Renal pelvis (tissue), 4 donors: ENCODE measurements around the gene GLIPR2. TPM values are rescaled to one million over a fixed set of nuclear protein-coding genes. Genes with fewer than 3 reads are reported as not detected.
"Not testable (repeated sequence)": the region's sequence is repeated elsewhere in the genome, so short reads cannot be mapped to it uniquely, and the experiment has no call there.

Experiments used
- DNase-seq: peaks from one replicate; pipeline ENCODE4 v3.0.0-alpha.2; 2013
- polyA plus RNA-seq, 3 donors: library from polyadenylated mRNA; unstranded; fragments of 120-200 nt; gene quantifications; one replicate each; pipeline ENCODE4 v1.2.1, GENCODE V29; 2013; ENCODE audit not compliant: insufficient read length in 3 of 3

The GLIPR2 gene
- polyA plus RNA-seq, 3 donors, result 36.7 to 42.6 (median 41.9) TPM

DNA sequence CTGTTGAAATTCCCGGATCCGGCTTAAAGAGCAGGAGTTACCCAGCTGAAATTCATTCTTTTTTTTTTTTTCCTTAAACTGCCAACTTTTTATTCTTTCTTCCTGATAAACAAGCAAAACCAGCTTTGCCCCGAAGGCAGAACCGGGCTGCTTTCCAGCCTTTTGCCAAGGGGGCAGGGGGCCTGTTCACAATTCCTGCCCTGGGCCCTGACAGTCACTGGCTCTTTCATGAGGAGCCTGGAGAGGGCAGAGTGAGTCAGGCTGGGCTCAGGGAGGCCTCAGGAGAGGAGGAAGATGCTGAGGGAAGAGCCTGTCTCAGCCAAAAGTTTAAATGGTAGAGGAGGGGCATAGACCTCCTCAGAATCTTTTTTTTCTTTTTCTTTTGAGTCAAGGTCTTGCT, 4.8 kb downstream of the GLIPR2 start:
- no peak for DNase-seq

DNA sequence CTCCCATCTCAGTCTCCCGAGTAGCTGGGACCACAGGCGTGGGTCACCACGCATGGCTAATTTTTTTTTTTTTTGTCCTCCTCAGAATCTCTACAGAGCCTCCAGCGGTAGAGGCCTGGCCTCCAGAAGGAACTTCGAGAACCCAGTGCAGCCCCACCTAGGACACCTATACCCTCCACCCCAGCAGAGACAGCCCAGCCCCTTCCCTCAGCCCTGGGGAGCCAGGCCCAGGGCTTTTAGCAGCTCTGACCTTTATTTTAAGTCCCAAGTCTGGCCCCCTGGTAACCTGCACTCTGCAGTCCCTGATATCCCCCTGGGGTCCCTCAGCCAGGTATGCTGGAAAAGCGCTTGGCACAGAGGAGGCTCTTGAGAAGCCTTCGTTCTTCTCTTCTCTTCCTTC, 5.2 kb downstream of the GLIPR2 start:
- DNase-seq, result no peak

GRCh38 chr9:36142510-36143244, 6.1 kb downstream of the GLIPR2 start:
- DNase-seq, result no peak

DNA sequence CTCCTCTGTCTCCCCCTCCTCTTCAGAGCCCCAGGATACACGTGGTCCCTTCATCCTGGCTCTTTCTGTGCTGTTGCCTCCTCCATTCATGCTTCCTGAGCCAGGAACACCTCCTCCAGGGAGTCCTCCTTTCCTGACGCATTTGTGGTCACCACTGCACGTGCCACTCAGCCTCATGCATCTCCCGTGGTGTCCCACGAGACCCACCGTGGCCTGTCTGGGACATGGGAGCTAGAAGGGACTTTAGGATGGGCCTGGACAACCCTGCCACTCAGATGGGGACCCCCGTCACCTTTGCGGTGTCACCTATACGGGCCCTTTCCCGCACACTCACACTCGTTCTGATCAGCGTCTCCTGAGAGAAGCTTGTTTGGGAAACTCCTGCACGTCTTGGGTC, 6.7 kb downstream of the GLIPR2 start:
- DNase-seq, result no peak

GRCh38 chr9:36144309-36145232, 8.0 kb downstream of the GLIPR2 start:
- DNase-seq, result no peak

- DNase-seq, result no peak
Observed at GRCh38 chr9:36145970-36146369, 9.4 kb downstream of the GLIPR2 start.

DNA sequence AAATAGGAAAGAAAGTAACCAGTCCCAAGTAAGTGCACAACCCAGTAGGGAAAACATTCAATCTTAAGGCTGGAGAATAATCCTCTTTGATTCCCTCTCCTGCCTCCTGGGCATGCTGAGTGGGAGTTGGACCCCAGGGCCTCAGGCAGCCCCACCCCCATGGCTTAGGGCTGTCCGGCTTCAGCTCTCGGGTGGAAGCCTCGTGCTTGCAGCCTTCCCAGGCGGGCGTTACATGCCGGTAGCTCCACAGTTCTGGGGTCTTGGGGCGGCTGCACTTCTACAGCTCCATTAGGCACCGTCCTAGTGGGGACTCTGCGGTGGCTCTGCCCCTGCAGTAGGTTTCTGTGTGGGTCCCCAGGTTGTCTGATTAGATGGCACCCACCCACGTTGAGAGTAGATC, 10.1 kb downstream of the GLIPR2 start:
- no peak for DNase-seq

DNA sequence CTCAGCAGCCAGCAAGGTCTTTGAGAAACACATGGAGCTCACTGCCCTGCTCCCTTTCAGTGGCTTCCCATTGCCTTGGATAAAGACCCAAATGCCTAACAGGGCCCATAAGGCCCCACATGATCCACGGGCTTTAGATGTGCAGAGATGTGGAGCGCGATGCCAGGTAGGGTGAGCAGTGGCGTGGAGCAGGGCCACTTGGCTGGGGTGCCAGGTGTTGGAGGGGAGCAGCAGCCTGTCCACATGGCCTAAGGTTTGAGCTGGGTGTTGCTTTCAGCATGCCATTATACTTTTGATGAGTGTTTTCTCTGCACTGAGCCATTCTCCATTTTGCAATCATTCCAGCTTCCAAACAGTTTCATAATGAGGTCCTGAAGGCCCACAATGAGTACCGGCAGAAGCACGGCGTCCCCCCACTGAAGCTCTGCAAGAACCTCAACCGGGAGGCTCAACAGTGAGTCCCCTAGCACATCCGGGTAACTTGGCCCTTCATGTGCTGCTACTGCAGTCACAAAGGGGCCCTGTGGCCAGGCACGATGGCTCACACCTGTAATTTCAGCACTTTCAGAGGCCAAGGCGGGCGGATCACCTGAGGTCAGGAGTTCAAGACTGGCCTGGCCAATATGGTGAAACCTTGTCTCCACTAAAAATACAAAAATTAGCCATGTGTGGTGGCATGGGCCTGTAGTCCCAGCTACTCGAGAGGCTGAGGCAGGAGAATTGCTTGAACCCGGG, 11.1 kb downstream of the GLIPR2 start:
- no peak for DNase-seq

- DNase-seq, result no peak
Observed at GRCh38 chr9:36148311-36149051, 11.9 kb downstream of the GLIPR2 start.

- no peak for DNase-seq
Observed at GRCh38 chr9:36149197-36149596, 12.7 kb downstream of the GLIPR2 start.

GRCh38 chr9:36150574-36151315, 14.2 kb downstream of the GLIPR2 start:
- DNase-seq, result no peak

GRCh38 chr9:36151316-36152210, 15.0 kb downstream of the GLIPR2 start:
- no peak for DNase-seq

- no peak for DNase-seq
Observed at GRCh38 chr9:36152741-36153438, 16.4 kb downstream of the GLIPR2 start.

GRCh38 chr9:36153746-36154145, 17.2 kb downstream of the GLIPR2 start:
- no peak for DNase-seq

DNA sequence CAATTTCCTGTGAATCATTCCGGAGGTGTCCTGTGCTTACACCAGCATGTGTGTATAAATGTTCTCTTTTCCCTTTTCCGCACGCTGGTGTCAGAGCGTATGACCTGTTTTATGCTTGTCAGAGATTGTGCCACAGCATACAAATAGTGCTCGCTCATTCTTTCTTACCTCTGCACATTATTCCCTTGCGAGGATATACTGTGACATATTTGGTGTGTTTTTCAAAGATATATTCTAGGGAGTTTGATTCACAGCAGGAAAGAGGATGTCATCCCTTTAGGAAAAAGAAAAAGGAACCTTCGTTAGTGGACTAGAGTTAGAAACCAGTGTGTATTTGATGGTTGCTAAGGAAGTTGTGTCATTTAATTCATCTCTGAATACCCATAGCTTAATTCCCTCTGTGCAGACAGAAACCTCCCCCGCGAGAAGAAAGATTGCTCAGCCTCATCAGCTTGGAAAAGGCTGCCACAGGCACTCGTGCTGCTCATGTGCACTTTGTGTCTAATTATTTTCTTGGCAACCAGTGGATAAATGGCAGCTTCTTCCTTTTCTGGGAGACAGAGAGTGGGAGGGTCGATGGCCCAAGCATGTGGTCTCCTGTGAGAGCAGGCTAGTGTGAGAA, 17.9 kb downstream of the GLIPR2 start:
- DNase-seq, result peak; percentile 87

- DNase-seq, result no peak
Observed at GRCh38 chr9:36156116-36156515, 19.6 kb downstream of the GLIPR2 start.

- DNase-seq, result no peak
Observed at GRCh38 chr9:36158122-36158521, 21.6 kb downstream of the GLIPR2 start.

DNA sequence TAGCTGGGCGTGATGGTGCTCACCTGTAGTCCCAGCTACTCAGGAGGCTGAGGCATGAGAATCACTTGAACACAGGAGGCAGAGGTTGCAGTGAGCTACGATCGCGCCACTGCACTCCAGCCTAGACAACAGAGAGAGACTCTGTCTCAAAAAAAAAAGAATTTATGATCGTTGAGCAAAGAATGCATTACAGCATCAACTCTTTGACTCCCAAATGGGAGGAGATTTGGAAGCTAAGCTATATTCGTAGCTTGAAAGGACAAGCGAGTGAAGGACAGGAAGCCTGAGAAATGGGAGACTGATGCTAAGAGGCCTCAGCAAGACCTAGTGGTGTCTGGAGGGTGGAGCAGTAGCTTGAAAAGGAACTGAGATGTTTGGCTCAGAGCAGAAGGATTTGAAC, 22.4 kb downstream of the GLIPR2 start:
- DNase-seq, result no peak

DNA sequence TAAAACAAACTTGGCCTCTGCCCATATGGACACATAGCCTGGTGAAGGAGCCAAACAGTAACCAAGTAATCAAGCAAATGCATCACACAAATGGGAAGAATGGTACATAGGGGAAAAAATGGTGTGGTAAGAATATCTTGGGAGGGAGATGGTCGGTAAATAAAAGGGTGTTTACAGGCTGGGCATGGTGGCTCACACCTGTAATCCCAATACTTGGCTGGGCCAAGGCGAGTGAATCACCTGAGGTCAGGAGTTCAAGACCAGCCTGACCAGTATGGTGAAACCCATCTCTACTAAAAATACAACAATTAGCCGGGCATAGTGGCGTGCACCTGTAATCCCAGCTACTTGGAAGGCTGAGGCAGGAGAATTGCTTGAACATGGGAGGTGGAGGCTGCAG, 23.0 kb downstream of the GLIPR2 start:
- DNase-seq, result not testable (repeated sequence)
